OCI-LY3 (cell line): ENCODE results near the gene KDM1A.

Source experiments
- H2AFZ ChIP-seq: fragments of 200-600, 300-600 bp; shearing (Covaris generic); 2 replicates; pipeline ENCODE4 v1.6.0; 2014; ENCODE audit warnings: antibody characterized with exemption, low read depth, low read length
- H3K27ac ChIP-seq: fragments of 200-600, 300-600 bp; sonication (generic); 2 replicates; pipeline ENCODE4 v1.5.1; 2014; ENCODE audit warnings: mild to moderate bottlenecking, low read length, moderate library complexity, mixed read lengths
- H3K27me3 ChIP-seq: fragments of 200-600, 300-600 bp; sonication (generic); 2 replicates; pipeline ENCODE4 v1.6.1; 2014; ENCODE audit warnings: low read depth, low read length, mixed read lengths
- H3K36me3 ChIP-seq: fragments of 200-600, 300-600 bp; sonication (generic); replicated peaks from 2 replicates; pipeline ENCODE3; 2014; ENCODE audit warnings: low read depth, low read length, mixed read lengths
- H3K4me1 ChIP-seq: fragments of 300-600, 200-600 bp; sonication (generic); 2 replicates; pipeline ENCODE4 v1.6.1; 2014; ENCODE audit warnings: low read length, mixed read lengths
- H3K4me2 ChIP-seq: fragments of 200-600, 300-600 bp; sonication (generic); 2 replicates; pipeline ENCODE4 v1.6.1; 2014; ENCODE audit warnings: low read length, mixed read lengths
- H3K4me3 ChIP-seq: fragments of 300-600, 200-600 bp; sonication (generic); 2 replicates; pipeline ENCODE4 v1.5.1; 2014; ENCODE audit warnings: antibody characterized with exemption, mild to moderate bottlenecking, low read length, moderate library complexity
- H3K79me2 ChIP-seq: fragments of 300-600, 200-600 bp; shearing (Covaris generic); 2 replicates; pipeline ENCODE4 v1.6.1; 2014; ENCODE audit warnings: mild to moderate bottlenecking, low read length, mixed read lengths
- H3K9ac ChIP-seq: fragments of 300-600, 200-600 bp; shearing (Covaris generic); 2 replicates; pipeline ENCODE4 v1.6.0; 2014; ENCODE audit warnings: mild to moderate bottlenecking, low read length, moderate library complexity
- H3K9me3 ChIP-seq: fragments of 200-600, 300-600 bp; shearing (Covaris generic); 2 replicates; pipeline ENCODE4 v1.6.1; 2014; ENCODE audit warnings: low read length, mixed read lengths; ENCODE audit not compliant: insufficient read depth
- H4K20me1 ChIP-seq: fragments of 200-600, 300-600 bp; sonication (generic); 2 replicates; pipeline ENCODE4 v1.6.1; 2016; ENCODE audit warnings: low read length, mixed read lengths; ENCODE audit not compliant: insufficient read depth
- EZH2phosphoT487 ChIP-seq: fragments of 200-600 bp; shearing (Covaris generic); IDR thresholded peaks from 2 replicates; pipeline ENCODE4 v1.6.1; 2018; ENCODE audit warnings: antibody characterized with exemption, mixed run types, low read depth
- TF ChIP-seq, protein P1 (sequence below): fragments of 200-600, 300-600 bp; sonication (generic); IDR thresholded peaks from 2 replicates; pipeline ENCODE4 v1.5.1; 2014; ENCODE audit warnings: antibody characterized with exemption, low read length, low read depth

The KDM1A gene

DNA sequence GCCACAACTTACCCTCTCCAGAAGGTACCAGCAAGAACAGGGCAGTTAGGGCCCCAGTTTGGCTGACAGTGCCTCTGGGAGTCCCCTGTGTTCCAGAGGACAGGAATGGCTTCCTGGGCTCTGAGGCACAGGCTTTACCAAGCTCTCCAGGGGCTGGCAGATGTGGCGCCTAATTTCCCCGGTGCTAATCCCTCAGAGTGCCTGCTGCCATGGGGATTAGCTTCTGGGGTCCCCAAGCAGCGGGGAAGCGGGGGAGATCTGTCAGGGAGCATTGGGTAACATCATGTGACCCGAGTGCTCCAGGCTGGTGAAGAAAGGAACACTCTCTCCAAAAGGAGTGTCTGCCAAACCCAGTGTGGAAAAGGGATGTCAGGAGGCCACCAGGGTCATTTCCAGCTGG lies 46.5 kb upstream of the KDM1A start, which contains the start of gene LACTBL1:
TSS of gene LACTBL1 (minus strand) at position 107 of the 400 bp plus-strand sequence. CDS start 550 bp downstream, outside the sequence.
- no peaks in the 10 kb centered on the region for H3K79me2 ChIP-seq
- no peak within 1 kb of the TSS for H3K4me2 ChIP-seq
- peaks cover 15% of the 10 kb centered on the region for H3K4me1 ChIP-seq
- no peak within 1 kb of the TSS for H3K4me3 ChIP-seq
- H3K27me3 ChIP-seq = peaks cover 17% of the 10 kb centered on the region; the same call in 1 of the 2 replicates
- H3K9ac ChIP-seq = no peak within 1 kb of the TSS
- H3K9me3 ChIP-seq = no peaks in the 10 kb centered on the region
- no peak within 1 kb of the TSS for H2AFZ ChIP-seq
- H3K36me3 ChIP-seq = no peaks in the 10 kb centered on the region
- no peak within 1 kb of the TSS for H3K27ac ChIP-seq
- no peak for TF ChIP-seq EZH2phosphoT487
- TF ChIP-seq, protein P1, sequence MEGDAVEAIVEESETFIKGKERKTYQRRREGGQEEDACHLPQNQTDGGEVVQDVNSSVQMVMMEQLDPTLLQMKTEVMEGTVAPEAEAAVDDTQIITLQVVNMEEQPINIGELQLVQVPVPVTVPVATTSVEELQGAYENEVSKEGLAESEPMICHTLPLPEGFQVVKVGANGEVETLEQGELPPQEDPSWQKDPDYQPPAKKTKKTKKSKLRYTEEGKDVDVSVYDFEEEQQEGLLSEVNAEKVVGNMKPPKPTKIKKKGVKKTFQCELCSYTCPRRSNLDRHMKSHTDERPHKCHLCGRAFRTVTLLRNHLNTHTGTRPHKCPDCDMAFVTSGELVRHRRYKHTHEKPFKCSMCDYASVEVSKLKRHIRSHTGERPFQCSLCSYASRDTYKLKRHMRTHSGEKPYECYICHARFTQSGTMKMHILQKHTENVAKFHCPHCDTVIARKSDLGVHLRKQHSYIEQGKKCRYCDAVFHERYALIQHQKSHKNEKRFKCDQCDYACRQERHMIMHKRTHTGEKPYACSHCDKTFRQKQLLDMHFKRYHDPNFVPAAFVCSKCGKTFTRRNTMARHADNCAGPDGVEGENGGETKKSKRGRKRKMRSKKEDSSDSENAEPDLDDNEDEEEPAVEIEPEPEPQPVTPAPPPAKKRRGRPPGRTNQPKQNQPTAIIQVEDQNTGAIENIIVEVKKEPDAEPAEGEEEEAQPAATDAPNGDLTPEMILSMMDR = no peak
- no peaks in the 10 kb centered on the region for H4K20me1 ChIP-seq

DNA sequence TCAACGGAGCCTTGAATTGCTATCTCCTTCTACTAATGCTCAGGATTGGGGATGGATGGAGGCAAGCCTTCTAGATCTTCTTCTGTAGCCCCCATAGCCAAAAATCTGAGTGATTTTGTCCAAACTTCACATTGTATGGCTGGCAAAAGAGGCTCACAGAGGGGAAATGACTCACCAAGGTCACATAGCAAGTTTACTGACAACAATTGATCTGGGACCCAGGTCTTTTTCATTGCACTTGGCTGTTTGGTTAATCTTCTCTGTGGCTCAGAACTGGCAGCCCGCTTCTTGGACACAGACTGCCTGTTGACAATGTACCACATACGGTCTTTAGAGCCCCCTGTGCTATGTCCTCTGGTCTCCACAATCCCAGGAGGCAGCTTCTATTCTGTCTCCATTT lies 43.6 kb upstream of the KDM1A start:
- TF ChIP-seq, protein P1 = no peak
- no peak for TF ChIP-seq EZH2phosphoT487
- no peak overlapping the region for H3K4me3 ChIP-seq
- H3K36me3 ChIP-seq = no peaks in the 10 kb centered on the region
- H3K9me3 ChIP-seq = no peaks in the 10 kb centered on the region
- peaks cover 15% of the 10 kb centered on the region for H3K4me1 ChIP-seq
- peak overlapping the region; percentile 95; the same call in 1 of the 2 replicates for H2AFZ ChIP-seq
- H3K9ac ChIP-seq = no peak overlapping the region
- no peaks in the 10 kb centered on the region for H3K27me3 ChIP-seq
- H3K4me2 ChIP-seq = peak overlapping the region; percentile 64
- no peaks in the 10 kb centered on the region for H4K20me1 ChIP-seq
- H3K27ac ChIP-seq = no peak overlapping the region
- no peaks in the 10 kb centered on the region for H3K79me2 ChIP-seq

DNA sequence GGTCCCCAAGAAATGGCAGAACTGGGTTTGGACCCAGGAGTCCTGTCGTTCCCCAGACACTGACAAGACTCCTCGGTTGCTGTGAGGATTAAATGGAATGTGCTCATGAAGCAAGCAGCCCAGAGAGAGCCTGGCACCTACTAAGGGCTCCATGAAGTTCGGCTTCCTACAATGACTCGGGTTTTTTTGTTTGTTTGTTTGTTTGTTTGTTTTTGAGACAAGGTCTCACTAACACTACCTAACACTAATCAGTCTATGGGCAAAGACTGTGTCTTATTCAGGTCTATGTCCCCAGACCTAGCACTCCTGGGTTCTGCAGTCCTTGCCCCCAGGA lies 43.2 kb upstream of the KDM1A start:
- peak overlapping the region; percentile 64 for H3K4me2 ChIP-seq
- no peaks in the 10 kb centered on the region for H4K20me1 ChIP-seq
- peak overlapping the region; percentile 95 for H2AFZ ChIP-seq
- H3K36me3 ChIP-seq = no peaks in the 10 kb centered on the region
- H3K4me1 ChIP-seq = peaks cover 15% of the 10 kb centered on the region
- no peaks in the 10 kb centered on the region for H3K79me2 ChIP-seq
- TF ChIP-seq, protein P1 = no peak
- TF ChIP-seq EZH2phosphoT487 = no peak
- peak overlapping the region; percentile 53 for H3K4me3 ChIP-seq
- H3K9ac ChIP-seq = 0 out of 2 replicates have a peak overlapping the region, but pooled peaks have one; percentile 22
- H3K27me3 ChIP-seq = no peaks in the 10 kb centered on the region
- H3K9me3 ChIP-seq = no peaks in the 10 kb centered on the region
- H3K27ac ChIP-seq = no peak overlapping the region

DNA sequence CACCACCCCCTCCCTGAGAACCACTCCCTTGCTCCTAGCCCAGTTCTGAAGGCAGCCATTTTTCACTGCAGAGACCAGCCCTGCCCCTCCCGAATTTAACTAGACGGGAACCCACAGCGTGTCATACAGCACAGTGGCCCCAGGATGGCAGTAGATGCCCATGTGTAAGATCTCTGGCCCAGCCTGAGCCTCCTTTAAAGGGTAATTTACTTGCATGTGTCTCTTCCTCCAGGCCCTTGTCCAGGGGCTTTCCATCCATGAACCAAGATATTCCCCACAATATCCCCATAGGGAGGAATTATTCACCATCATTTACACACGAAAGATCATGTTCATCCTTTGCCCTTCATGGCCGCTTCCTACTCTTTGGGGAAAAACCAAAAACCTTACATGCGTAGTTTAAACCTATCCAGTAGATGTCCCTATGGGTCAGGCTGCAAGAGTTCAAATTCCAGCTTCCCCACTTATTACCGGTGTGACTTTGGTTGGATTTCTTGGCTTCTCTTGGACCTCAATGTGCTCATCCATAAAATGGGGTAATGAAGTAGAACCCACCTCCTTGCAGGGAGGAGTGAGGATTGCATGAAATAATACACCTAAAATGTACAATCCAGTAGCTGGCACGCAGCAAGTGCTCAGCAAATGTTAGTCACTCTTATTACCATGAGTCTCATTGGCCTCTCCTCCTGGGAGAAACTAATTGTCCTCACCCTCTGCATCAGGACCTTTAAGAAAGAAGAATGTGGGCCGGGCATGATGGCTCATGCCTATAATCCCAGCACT lies 42.6 kb upstream of the KDM1A start:
- Histone ChIP-seq H2AFZ (peak overlapping the region; percentile 95), H3K4me3 (peak overlapping the region; percentile 58), H3K9me3 (no peaks in the 10 kb centered on the region), H3K4me1 (peaks cover 13% of the 10 kb centered on the region), H3K27ac (no peak overlapping the region), H3K4me2 (peak overlapping the region; percentile 64), H3K27me3 (no peaks in the 10 kb centered on the region), H3K36me3 (no peaks in the 10 kb centered on the region), H4K20me1 (no peaks in the 10 kb centered on the region), H3K9ac (0 out of 2 replicates have a peak overlapping the region, but pooled peaks have one; percentile 22), H3K79me2 (no peaks in the 10 kb centered on the region)
- TF ChIP-seq, protein P1 = peak; percentile 83
- no peak for TF ChIP-seq EZH2phosphoT487
